ENCODE measurements around the gene MOCS1.

DNA sequence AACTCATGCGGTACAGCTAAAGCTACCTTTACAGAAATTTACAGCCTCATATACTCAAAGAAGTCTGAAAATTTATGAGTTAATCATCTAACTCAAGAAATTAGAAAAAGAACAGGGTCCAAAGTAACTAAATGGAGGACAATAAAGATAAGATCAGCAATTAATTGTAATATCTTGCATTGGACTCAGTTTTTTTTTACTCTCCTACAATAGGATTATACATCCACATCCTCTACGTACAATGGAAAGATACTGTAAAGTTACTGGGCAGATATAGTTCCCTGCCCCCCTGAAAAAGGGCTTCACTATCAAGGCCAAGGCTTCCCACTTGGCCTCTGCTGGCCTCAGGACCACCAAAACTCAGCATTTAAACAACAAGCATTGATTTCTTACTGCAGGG, 31.5 kb upstream of the MOCS1 start:
- TF ChIP-seq, protein P1, sequence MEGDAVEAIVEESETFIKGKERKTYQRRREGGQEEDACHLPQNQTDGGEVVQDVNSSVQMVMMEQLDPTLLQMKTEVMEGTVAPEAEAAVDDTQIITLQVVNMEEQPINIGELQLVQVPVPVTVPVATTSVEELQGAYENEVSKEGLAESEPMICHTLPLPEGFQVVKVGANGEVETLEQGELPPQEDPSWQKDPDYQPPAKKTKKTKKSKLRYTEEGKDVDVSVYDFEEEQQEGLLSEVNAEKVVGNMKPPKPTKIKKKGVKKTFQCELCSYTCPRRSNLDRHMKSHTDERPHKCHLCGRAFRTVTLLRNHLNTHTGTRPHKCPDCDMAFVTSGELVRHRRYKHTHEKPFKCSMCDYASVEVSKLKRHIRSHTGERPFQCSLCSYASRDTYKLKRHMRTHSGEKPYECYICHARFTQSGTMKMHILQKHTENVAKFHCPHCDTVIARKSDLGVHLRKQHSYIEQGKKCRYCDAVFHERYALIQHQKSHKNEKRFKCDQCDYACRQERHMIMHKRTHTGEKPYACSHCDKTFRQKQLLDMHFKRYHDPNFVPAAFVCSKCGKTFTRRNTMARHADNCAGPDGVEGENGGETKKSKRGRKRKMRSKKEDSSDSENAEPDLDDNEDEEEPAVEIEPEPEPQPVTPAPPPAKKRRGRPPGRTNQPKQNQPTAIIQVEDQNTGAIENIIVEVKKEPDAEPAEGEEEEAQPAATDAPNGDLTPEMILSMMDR (IDR thresholded peaks at IDR 0.05): no peak
- no peak for TF ChIP-seq EZH2 (IDR thresholded peaks at IDR 0.05; ENCODE audit: borderline replicate concordance, insufficient read depth, low read depth, low read length, poor library complexity, severe bottlenecking)

Measured in B cell (primary cell).